OCI-LY1 (cell line): ENCODE measurements around the gene ALPK1.

Source experiments
- H2AFZ ChIP-seq: fragments of 200-600 bp; sonication (generic), shearing (Covaris generic); 2 replicates; pipeline ENCODE4 v1.6.0; 2014; ENCODE audit warnings: antibody characterized with exemption, mild to moderate bottlenecking, low read length
- H3F3A ChIP-seq: fragments of 200-600 bp; sonication (generic), shearing (Covaris generic); 2 replicates; pipeline ENCODE4 v1.6.0; 2014; ENCODE audit warnings: mild to moderate bottlenecking, antibody characterized with exemption, low read length, moderate library complexity; ENCODE audit not compliant: insufficient read depth
- H3K27ac ChIP-seq: fragments of 200-600 bp; sonication (generic); 2 replicates; pipeline ENCODE4 v1.5.1; 2014; ENCODE audit warnings: low read length, mixed run types, mild to moderate bottlenecking, low read depth; ENCODE audit not compliant: poor library complexity, severe bottlenecking
- H3K27me3 ChIP-seq: fragments of 200-600 bp; sonication (generic); 2 replicates; pipeline ENCODE4 v1.6.0; 2014; ENCODE audit warnings: antibody characterized with exemption, mild to moderate bottlenecking, low read length, moderate library complexity; ENCODE audit not compliant: insufficient read depth
- H3K36me3 ChIP-seq: fragments of 200-600 bp; sonication (generic); 2 replicates; pipeline ENCODE4 v1.6.1; 2014; ENCODE audit warnings: mild to moderate bottlenecking, antibody characterized with exemption, low read length, moderate library complexity, mixed read lengths; ENCODE audit not compliant: insufficient read depth
- H3K4me1 ChIP-seq: fragments of 200-600 bp; sonication (generic); 2 replicates; pipeline ENCODE4 v1.5.1; 2014; ENCODE audit warnings: mild to moderate bottlenecking, low read length, moderate library complexity; ENCODE audit not compliant: insufficient read depth, severe bottlenecking
- H3K4me2 ChIP-seq: fragments of 200-600 bp; sonication (generic), shearing (Covaris generic); 2 replicates; pipeline ENCODE4 v1.6.1; 2014; ENCODE audit warnings: low read length
- H3K4me3 ChIP-seq: fragments of 200-600 bp; sonication (generic); 2 replicates; pipeline ENCODE4 v1.5.1; 2014; ENCODE audit warnings: low read length, low read depth, mild to moderate bottlenecking, mixed read lengths; ENCODE audit not compliant: poor library complexity, severe bottlenecking
- H3K79me2 ChIP-seq: fragments of 200-600 bp; shearing (Covaris generic); 2 replicates; pipeline ENCODE4 v1.6.1; 2016; ENCODE audit warnings: mixed run types, low read length, mixed read lengths; ENCODE audit not compliant: insufficient read depth
- H3K9ac ChIP-seq: fragments of 200-600 bp; sonication (generic), shearing (Covaris generic); 2 replicates; pipeline ENCODE4 v1.6.1; 2014; ENCODE audit warnings: mild to moderate bottlenecking, low read length, mixed read lengths
- H3K9me2 ChIP-seq: fragments of 200-600 bp; sonication (generic), shearing (Covaris generic); 2 replicates; pipeline ENCODE4 v1.6.1; 2014; ENCODE audit warnings: low read depth, mild to moderate bottlenecking, low read length, mixed read lengths
- H3K9me3 ChIP-seq: fragments of 200-600 bp; shearing (Covaris generic); 2 replicates; pipeline ENCODE4 v1.6.1; 2014; ENCODE audit warnings: low read length, mixed read lengths
- H4K20me1 ChIP-seq: fragments of 200-600 bp; sonication (generic), shearing (Covaris generic); 2 replicates; pipeline ENCODE4 v1.6.0; 2016; ENCODE audit warnings: mild to moderate bottlenecking, low read length; ENCODE audit not compliant: insufficient read depth
- EZH2 ChIP-seq: fragments of 200-600 bp; sonication (generic), shearing (Covaris generic); IDR thresholded peaks from 2 replicates; pipeline ENCODE4 v1.8.0; 2017; ENCODE audit warnings: borderline replicate concordance, mixed run types, mild to moderate bottlenecking, antibody characterized with exemption, low read length, moderate library complexity, mixed read lengths
- TF ChIP-seq, protein P1 (sequence below): fragments of 200-600 bp; sonication (generic), shearing (Covaris generic); IDR thresholded peaks from 2 replicates; pipeline ENCODE4 v1.5.1; 2017; ENCODE audit warnings: mild to moderate bottlenecking, antibody characterized with exemption, low read length, moderate library complexity, mixed read lengths

ALPK1 gene

DNA sequence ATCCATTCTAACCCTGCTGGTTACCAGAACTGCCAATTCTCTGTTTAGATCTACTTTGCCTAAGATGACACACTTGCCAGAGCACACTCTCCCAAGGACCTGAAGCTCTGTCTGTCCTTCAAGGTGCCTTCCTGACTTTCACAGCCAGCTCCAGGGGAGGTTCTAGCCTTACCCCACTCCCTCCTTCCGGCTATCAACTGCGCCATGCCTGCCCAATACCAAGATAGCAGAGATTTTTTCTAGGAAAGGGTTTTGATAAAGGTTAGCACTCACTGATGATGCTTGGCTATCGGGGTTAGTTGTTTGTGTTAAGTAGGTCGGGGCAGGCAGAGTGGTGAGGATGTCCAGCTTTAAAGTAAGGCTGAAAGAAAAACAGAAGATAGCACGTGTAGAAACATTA lies 14.3 kb downstream of the ALPK1 start:
- no peaks in the 10 kb centered on the region for H3K36me3 ChIP-seq
- H3K9ac ChIP-seq, result peak overlapping the region; percentile 7; the same call in 1 of the 2 replicates
- peaks cover 31% of the 10 kb centered on the region for H3K4me1 ChIP-seq
- H3K9me3 ChIP-seq, result no peaks in the 10 kb centered on the region
- TF ChIP-seq, protein P1, sequence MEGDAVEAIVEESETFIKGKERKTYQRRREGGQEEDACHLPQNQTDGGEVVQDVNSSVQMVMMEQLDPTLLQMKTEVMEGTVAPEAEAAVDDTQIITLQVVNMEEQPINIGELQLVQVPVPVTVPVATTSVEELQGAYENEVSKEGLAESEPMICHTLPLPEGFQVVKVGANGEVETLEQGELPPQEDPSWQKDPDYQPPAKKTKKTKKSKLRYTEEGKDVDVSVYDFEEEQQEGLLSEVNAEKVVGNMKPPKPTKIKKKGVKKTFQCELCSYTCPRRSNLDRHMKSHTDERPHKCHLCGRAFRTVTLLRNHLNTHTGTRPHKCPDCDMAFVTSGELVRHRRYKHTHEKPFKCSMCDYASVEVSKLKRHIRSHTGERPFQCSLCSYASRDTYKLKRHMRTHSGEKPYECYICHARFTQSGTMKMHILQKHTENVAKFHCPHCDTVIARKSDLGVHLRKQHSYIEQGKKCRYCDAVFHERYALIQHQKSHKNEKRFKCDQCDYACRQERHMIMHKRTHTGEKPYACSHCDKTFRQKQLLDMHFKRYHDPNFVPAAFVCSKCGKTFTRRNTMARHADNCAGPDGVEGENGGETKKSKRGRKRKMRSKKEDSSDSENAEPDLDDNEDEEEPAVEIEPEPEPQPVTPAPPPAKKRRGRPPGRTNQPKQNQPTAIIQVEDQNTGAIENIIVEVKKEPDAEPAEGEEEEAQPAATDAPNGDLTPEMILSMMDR, result no peak
- no peak for TF ChIP-seq EZH2
- H3F3A ChIP-seq, result no peaks in the 10 kb centered on the region
- peak overlapping the region; percentile 46; the same call in 1 of the 2 replicates for H2AFZ ChIP-seq
- no peaks in the 10 kb centered on the region for H3K79me2 ChIP-seq
- no peak overlapping the region for H3K4me3 ChIP-seq
- no peaks in the 10 kb centered on the region for H4K20me1 ChIP-seq
- H3K27me3 ChIP-seq, result no peaks in the 10 kb centered on the region
- H3K27ac ChIP-seq, result peak overlapping the region; percentile 72
- H3K9me2 ChIP-seq, result no peaks in the 10 kb centered on the region
- H3K4me2 ChIP-seq, result peak overlapping the region; percentile 40; the same call in 1 of the 2 replicates

DNA sequence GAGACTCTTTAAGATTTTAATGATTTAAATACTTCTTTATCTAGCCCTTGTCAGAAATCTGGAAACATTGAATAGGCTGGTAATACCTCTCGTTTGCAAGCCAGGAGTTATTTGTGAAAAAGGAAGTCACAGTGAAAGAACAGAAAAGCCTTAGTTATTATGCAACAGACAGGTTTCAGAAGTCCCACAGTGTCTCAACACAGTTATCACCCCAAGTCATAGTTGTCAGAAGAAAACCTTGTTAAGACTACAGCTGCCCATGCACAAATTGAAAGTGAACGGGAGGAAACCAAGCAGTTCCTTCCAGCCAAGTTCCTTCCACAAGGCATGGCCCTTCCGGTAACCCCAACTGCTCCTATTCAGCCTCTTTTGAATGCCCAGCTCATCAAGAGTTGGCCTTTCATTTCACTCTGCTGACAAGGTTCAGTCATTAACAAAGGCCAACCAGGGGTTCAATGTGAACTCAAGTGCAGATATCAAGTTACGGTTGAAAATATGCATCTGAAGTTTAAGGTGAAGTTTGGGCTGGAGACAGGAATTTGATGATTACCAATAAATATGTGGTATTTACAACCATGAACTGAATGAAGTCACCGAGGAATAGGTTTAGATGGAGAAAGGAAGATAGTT lies 15.6 kb downstream of the ALPK1 start:
- Histone ChIP-seq H3F3A (no peaks in the 10 kb centered on the region), H3K4me3 (peak overlapping the region; percentile 15), H3K9me2 (no peaks in the 10 kb centered on the region), H3K27me3 (no peaks in the 10 kb centered on the region), H3K4me2 (peak overlapping the region; percentile 48), H4K20me1 (no peaks in the 10 kb centered on the region), H3K79me2 (no peaks in the 10 kb centered on the region), H3K9ac (peak overlapping the region; percentile 3; the same call in 1 of the 2 replicates), H3K9me3 (no peaks in the 10 kb centered on the region), H3K4me1 (peaks cover 31% of the 10 kb centered on the region), H3K27ac (peak overlapping the region; percentile 72), H2AFZ (peak overlapping the region; percentile 8), H3K36me3 (no peaks in the 10 kb centered on the region)
- TF ChIP-seq, protein P1, result no peak
- no peak for TF ChIP-seq EZH2

DNA sequence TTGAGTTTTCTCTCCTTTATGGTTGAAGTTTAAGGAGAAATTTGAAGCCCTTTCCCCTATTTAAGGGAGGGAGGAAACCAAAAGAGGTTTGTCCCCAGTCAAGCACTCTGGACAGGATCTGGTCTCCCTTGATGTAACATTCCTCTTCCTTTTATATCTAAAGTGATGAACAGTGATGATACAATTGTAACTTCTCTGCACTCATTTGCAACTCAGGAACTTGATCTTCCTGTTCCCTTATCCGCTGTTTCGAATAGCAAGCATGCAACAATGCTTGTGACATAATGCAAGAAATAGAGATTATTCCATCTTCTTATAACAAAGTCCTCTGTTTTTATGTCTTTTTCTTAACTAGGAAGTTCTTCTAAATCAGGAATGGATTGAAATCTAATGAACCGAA lies 18.3 kb downstream of the ALPK1 start:
- H3K36me3 ChIP-seq, result no peaks in the 10 kb centered on the region
- TF ChIP-seq, protein P1, result no peak
- no peak for TF ChIP-seq EZH2
- no peak overlapping the region for H3K9ac ChIP-seq
- H3K27me3 ChIP-seq, result no peaks in the 10 kb centered on the region
- H3K9me3 ChIP-seq, result no peaks in the 10 kb centered on the region
- H4K20me1 ChIP-seq, result no peaks in the 10 kb centered on the region
- peaks cover 18% of the 10 kb centered on the region for H3K4me1 ChIP-seq
- H3K27ac ChIP-seq, result no peak overlapping the region
- H3K4me3 ChIP-seq, result no peak overlapping the region
- H3K9me2 ChIP-seq, result no peaks in the 10 kb centered on the region
- no peaks in the 10 kb centered on the region for H3F3A ChIP-seq
- H2AFZ ChIP-seq, result no peak overlapping the region
- H3K4me2 ChIP-seq, result no peak overlapping the region
- H3K79me2 ChIP-seq, result no peaks in the 10 kb centered on the region
